CD4-positive, alpha-beta T cell treated with Interferon alpha-2 for 1 hour (primary cell): ENCODE measurements around the gene NACC2.
"Not testable (repeated sequence)": the region's sequence is repeated elsewhere in the genome, so short reads cannot be mapped to it uniquely, and the experiment has no call there.

Experiments
- DNase-seq, 2 donors: peaks; one replicate each; pipeline ENCODE4 v3.0.0-alpha.2; 2020 to 2022

NACC2 gene

GRCh38 chr9:136043441-136043991 is 51.6 kb downstream of the NACC2 start:
- DNase-seq: no peak

DNA sequence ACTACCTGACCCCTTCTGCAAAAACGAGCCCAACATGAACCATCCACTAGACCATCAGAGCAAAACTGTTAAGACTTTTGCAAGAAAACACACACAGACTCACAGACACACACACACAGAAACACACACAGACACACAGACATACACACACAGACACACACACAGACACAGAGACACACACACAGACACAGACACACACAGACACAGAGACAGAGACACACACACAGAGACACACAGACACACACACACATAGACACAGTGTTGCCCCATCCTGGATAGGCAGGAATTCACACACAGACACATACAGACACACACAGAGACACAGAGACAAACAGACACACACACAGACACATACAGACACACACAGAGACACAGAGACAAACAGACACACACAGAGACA is 52.5 kb downstream of the NACC2 start:
- DNase-seq: no peak

DNA sequence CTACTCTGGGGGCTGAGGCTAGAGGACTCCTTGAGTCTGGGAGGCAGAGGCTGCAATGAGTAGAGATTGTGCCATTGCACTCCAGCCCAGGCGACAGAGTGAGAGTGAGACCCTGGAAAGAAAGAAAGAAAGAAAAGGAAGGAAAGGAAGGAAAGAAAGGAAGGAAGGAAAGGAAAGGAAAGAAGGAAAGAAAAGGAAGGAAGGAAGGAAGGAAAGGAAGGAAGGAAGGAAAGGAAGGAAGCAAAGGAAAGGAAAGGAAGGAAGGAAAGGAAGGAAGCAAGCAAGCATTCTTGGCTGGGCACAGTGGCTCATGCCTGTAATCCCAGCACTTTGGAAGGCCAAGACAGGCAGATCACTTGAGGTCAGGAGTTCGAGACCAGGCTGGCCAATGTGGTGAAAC is 54.2 kb downstream of the NACC2 start:
- DNase-seq: not testable (repeated sequence)

DNA sequence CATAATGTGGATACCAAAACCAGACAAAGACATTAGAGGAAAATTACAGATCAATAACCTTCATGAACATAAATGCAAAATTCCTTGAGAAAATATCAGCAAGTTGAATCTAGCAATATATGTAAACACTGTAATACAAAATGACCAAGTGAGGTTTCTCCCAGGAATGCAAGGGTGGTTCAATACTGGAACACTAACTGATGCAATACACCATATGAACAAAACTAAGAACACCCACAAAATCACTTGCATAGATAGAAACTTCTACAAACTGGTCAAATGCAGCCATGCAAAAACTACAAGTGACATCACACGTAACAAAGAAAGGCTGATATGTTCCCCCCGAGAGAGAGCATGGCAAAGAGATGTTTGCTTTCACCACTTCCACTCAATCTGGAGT is 55.6 kb downstream of the NACC2 start:
- DNase-seq: no peak

- no peak for DNase-seq
These were observed 58.2 kb downstream of the NACC2 start for GRCh38 chr9:136036848-136037247.

DNA sequence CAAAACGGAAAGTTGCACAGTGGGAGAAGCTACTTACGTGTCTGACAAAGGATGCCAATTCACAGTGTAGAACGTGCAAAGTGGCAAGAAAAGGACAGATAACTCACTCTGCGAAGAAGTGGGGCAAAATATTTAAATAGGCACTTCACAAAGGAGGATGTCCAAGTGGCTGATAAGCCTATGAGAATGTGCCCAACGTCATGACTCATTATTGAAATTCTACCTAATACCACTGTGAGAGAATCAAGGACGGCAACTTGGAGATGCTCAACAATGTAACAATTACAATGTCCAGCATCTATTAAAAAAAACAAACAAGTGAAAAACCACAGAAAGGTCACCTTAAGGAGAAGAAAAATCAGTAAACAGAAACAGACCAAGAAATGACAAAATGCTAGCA is 59.0 kb downstream of the NACC2 start:
- no peak for DNase-seq

DNA sequence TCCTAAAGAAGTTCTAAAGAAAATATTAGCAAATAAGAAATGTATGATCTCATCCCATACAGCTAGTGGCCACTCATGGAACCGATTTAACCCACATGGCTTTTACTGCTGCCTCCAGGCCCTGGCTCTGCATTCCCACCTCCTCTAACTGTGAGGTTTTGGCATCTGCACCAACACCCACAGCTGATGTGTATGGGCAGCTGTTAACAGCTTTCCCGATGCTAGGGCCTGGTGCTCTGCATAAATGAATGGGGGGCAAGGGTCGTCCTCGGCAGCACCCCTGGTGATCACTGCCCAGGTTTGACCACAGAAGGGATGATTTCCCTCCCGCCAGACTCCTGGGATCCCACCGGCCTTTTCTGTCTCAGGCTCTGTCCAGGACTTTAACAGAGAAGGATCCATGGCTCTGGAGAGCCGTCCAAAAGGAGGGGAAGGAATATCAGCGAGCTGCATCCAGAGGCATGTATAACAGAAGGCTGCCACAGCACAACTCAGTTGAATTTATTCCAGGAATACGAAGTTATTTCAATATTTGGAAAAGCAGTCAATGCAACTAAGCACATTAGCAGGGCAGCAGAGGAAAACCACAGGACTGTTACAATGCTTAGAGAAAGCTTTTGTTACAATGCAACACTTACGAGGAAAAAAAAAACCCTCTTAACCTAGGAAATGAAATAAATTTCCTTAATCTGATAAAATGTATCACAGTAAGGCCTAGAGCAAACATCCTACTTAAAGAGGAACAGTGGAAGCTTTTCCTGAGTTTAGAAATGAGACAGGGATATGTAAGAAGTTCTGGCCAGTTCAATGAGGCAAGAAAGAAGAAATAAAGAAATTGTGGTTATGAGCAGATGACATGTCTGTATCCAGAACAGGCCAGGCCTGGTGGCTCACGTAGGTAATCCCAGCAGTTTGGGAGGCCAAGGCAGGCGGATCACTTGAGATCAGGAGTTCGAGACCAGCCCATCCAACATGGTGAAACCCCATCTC is 63.1 kb downstream of the NACC2 start:
- no peak for DNase-seq

GRCh38 chr9:136031094-136031493 is 64.0 kb downstream of the NACC2 start:
- DNase-seq: no peak

GRCh38 chr9:136029556-136029955 is 65.5 kb downstream of the NACC2 start:
- DNase-seq: no peak

- no peak for DNase-seq
These were observed 66.2 kb downstream of the NACC2 start for GRCh38 chr9:136028760-136029470.

DNA sequence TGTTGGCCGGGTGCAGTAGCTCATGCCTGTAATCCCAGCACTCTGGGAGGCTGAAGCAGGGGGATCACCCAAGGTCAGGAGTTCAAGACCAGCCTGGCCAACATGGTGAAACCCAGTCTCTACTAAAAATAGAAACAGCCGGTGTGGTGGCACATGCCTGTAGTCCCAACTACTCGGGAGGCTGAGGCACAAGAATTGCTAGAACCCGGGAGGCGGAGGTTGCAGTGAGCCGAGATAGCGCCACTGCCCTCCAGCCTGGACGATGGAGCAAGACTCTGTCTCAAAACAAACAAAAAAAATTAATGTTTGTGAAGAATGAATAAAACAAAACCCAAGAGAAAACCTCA is 68.2 kb downstream of the NACC2 start:
- not testable (repeated sequence) for DNase-seq

DNA sequence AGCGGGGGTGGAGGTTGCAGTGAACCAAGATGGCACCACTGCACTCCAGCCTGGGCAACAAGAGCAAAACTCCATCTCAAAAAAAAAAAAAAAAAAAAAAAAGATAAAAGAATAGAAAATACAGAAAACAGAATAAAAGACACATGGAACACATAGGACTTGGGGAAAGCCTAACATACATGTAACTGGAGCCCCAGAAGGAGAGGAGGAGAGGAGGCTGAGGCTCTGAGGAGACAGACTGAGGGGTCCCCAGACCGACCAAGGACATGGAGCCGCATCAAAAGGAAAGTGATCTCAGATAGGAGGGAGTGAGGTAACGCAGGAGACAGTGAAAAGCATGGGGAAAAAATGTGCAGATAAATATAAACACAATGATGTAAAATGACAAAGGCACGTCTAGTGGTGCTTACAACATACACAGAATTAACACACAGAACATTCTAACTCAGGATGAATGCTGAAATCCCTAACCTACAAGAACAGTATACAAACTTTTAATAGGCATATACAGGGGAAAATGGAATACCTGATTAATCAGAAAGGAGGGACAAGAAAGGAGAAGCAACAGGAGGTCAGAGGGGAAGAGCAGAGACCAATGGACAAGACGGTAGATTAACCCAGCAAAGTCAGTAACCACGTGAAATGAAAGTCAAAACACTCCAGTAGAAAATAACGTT is 68.7 kb downstream of the NACC2 start:
- no peak for DNase-seq

- DNase-seq: no peak
These were observed 69.6 kb downstream of the NACC2 start for GRCh38 chr9:136025481-136025880.

DNA sequence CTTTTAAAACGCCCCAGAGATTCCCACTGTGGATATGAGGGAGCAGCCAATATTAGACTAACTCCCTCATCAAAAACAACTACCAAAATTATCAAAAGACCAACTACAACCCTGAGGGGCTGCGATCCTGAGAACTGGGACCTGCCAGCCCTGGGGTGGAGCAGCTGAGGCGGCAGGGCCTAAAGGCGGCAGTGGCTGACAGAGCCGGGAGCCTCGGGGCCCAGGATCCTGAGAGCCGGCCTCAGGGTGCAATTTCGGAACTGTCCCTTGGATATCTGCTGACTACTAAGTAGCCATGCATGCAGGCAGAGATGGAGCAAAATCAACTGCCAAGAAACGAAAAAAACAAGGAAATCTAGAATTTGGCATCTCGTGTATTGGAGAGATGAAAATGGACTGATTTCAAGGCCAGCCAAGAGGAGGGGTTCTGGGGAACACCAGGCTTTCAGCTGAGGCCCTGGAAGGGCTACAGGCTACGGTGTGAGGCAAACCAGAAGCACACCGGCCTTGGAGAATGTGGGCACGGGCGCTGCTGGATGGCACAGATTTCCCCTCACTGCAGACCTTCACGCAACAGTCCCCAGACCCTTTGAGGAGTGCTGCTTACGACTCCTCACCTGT is 70.3 kb downstream of the NACC2 start:
- no peak for DNase-seq

DNA sequence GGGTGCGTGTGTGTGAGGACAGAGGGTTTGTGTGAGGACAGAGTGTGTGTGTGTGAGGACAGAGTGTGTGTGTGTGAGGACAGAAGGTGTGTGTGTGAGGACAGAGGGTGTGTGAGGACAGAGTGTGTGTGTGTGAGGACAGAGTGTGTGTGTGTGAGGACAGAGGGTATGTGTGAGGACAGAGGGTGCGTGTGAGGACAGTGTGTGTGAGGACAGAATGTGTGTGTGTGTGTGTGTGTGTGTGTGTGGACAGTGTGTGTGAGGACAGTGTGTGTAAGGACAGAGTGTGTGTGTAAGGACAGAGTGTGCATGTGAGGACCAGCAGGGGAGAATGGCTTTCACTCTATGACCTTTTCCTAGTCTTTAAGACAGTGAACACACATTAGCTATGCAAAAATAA is 70.8 kb downstream of the NACC2 start:
- DNase-seq: no peak

DNA sequence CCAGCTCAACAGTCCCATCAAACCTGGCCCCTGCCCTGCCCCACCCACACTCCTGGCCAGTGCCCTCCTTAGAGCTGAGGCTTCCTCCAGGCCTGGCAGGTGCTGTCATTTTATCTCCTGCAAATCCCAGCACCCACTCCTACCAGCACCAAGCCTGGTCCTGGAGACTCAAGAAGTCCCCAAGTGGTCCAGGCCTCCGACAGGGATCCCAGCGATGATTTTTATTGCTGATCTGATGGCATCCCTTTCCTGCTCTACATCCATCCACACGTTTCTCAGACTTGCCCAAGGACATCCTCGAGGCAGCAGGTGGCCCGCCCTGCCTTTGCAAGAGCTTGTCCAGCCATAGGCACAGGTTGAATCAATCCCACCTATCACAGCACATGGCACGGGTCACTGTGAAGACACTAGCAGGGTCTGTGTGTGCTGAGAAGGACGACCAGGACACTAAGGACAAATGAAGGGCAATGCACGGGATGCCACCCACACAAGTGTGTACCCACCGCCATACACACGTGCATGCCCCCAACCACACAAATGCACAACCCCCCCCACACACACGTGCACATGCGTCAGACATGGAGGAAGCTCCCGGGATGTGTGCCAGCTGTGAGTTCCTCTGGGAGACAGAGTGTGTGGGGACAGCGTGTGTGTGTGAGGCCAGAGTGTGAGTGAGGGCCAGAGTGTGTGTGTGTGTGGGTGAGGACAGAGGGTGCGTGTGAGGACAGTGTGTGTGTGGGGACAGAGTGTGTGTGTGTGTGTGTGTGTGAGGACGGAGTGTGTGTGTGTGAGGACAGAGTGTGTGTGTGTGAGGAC is 71.5 kb downstream of the NACC2 start:
- DNase-seq: no peak

DNA sequence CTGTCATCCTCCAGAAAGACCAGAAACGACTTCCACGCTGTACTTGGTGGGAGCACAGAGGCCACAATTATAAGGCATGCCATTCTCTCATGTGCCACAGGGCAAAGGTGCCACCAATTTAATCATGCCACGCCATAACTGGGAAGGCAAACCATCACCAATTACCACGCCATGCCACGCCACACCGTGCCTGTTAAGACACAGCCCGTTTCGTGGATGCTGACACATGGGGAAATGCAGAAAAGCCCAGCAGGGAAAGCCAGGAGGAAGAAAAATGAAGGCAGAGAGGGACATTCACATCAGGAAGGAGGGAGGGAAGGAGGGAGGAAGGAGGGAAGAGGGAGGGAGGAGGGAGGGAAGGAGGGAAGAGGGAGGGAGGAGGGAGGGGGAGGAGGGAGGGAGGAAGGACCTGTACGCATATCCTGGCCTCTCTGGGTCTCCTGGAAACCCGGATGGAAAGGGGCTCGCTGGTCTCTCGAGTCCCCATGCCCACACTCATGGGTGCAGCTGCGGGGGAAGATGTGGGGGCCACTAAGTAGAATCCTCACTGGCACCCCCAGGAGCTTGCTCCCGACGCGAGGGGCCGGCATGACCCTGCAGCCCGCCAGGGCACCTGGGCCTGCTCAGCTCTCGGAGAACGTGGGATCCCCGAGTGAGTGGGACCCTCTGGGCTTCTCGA is 72.2 kb downstream of the NACC2 start:
- DNase-seq: no peak

GRCh38 chr9:136021872-136022681 is 73.0 kb downstream of the NACC2 start:
- DNase-seq: no peak

GRCh38 chr9:136021171-136021871 is 73.8 kb downstream of the NACC2 start:
- DNase-seq: no peak

DNA sequence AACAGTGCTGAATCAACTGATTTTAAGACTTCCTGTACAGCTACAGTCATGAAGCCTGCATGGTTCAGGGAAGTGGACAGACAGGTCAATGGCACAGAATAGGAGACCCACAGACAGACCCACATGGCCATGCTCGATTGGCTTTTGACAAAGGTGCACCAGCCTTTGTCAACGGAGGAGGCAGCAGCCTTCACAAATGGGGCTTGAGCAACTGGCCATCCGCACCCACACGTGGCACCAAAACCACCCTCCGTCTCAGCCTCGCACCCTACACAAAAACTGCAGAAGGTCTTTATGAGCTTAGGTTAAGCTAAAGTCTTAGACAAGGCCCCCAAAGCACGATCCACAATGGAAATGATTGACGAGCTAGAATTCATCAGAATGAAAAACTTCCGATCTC is 74.4 kb downstream of the NACC2 start:
- DNase-seq: no peak
